ENCODE data around the gene EFNB2.

- TF ChIP-seq TRIM28 (IDR thresholded peaks at IDR 0.05): no peak
- no peak for TF ChIP-seq ZNF318 (IDR thresholded peaks at IDR 0.05; ENCODE audit: borderline replicate concordance in 1 of 2, low read depth in 1 of 2)
- TF ChIP-seq CTCF (IDR thresholded peaks at IDR 0.05 in 2 of 3, conservative IDR thresholded peaks at IDR 0.05 in 1 of 3; ENCODE audit: insufficient read depth in 2 of 3, low read depth in 1 of 3, low read length in 3 of 3): no peak
- TF ChIP-seq, protein P1, sequence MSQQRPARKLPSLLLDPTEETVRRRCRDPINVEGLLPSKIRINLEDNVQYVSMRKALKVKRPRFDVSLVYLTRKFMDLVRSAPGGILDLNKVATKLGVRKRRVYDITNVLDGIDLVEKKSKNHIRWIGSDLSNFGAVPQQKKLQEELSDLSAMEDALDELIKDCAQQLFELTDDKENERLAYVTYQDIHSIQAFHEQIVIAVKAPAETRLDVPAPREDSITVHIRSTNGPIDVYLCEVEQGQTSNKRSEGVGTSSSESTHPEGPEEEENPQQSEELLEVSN (IDR thresholded peaks at IDR 0.05; ENCODE audit: borderline replicate concordance in 1 of 2, extremely low read depth in 1 of 2, insufficient read depth in 1 of 2, insufficient read length in 1 of 2, low read depth in 1 of 2, low read length in 1 of 2, poor library complexity in 1 of 2, severe bottlenecking in 1 of 2): no peak
Measured at GRCh38 chr13:106473154-106473553, 62.3 kb downstream of the EFNB2 start.

Measured in K562 (cell line).